Measurements from ENCODE around the gene UBE2Q2.
A peak's percentile ranks its signal among the peaks of the same experiment; 100 is the strongest.
"Not testable (repeated sequence)": the region's sequence is repeated elsewhere in the genome, so short reads cannot be mapped to it uniquely, and the experiment has no call there.

UBE2Q2 gene

DNA sequence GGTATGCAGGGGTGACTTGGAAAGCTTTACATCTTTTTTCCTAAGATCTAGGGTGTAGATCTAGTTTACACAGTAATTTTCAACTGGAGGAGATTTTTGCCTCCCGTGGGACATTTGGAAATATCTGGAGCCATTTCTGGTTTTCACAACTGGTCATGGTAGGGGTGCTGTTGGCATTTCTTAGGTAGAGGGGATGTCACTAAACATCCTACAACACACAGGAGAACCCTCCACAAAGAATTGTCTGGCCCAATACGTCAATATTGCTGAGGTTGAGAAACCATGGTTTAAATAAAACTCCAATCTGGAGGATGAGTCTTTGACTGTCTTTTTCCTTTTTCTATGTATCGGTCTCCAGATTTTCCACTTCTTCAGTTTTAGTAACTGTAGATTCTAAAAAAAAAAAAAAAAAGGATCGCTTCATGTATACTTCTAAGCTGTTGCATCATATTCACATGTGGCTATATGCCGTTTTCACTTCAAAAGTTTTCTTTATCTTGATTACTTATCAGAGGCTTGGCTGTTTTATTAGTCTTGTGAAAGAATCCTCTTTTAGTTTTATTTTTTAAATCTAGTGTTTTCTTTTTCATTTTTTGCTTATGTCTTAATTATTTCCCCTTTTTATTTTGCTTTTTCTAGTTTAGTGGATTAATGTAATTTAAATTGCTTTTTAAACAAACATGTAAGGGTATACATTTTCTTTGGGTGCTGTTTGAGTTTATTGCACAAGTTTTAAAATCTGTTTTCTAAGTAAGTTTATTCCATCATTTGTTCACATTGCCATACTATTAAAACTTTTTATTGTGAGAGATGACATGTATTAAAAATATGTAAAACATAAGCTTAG lies 21.2 kb downstream of the UBE2Q2 start:
- CTCF ChIA-PET = interaction anchor here (0.6 kb wide), 1 partner anchor 1008 kb away, joined by 3 read pairs; no protein-coding TSS in a partner anchor
- H3K4me1 Mint-ChIP-seq = peaks cover 34% of the 10 kb centered on the region

DNA sequence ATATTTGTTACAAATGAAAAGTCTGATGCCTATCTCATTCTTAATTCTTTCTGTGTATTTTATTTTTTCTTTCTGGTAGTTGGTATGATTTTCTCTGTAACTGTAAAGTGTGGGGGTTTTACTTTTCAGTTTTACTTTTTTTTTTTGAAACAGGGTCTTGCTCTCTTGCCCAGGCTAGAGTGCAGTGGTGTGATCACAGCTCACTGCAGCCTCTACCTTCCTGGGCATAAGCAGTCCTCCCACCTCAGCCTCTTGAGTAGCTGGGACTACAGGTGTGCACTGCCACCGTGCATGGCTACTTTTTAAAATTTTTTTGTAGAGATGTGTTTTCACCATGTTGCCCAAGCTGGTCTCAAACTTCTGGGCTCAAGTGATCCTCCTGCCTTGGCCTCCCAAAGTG lies 22.8 kb downstream of the UBE2Q2 start:
- H3K9me3 Mint-ChIP-seq, H3K27me3 Mint-ChIP-seq, H3K27ac Mint-ChIP-seq, DNase-seq, H3K4me3 Mint-ChIP-seq, CTCF ChIA-PET: not testable (repeated sequence)
- Mint-ChIP-seq H3K36me3 (peaks cover 48% of the 10 kb centered on the region), H3K4me1 (peaks cover 30% of the 10 kb centered on the region)

More for the DNA sequence above, 21.2 kb downstream of the UBE2Q2 start:
- Mint-ChIP-seq H3K36me3 (peaks cover 49% of the 10 kb centered on the region), H3K27me3 (no peaks in the 10 kb centered on the region), H3K27ac (no peak overlapping the region), H3K4me3 (no peak overlapping the region), H3K9me3 (no peaks in the 10 kb centered on the region)
- DNase-seq = no peak

DNA sequence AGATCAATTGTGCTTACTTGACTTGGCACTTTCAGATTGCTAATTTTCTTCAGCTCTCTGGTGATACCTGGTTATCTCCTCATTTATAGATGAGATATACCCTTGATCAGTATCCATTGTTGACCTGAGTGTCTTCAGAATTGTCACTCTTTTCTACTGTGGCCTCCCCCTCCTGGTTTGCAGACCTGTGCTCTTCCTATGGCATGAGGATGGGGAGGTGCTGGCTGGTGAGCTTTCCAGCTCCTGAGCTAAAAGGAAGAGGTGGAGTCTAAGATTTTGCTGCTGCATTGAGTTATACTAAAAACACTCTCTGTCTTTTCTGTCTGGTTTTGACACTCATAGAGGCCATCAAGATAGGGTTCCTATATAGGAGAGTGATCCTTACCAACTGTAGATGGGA lies 23.7 kb downstream of the UBE2Q2 start:
- no peak overlapping the region for H3K27ac Mint-ChIP-seq
- H3K9me3 Mint-ChIP-seq = no peaks in the 10 kb centered on the region
- DNase-seq = no peak
- CTCF ChIA-PET = no interaction called here
- peaks cover 30% of the 10 kb centered on the region for H3K4me1 Mint-ChIP-seq
- H3K36me3 Mint-ChIP-seq = peaks cover 44% of the 10 kb centered on the region
- H3K27me3 Mint-ChIP-seq = no peaks in the 10 kb centered on the region
- no peak overlapping the region for H3K4me3 Mint-ChIP-seq

DNA sequence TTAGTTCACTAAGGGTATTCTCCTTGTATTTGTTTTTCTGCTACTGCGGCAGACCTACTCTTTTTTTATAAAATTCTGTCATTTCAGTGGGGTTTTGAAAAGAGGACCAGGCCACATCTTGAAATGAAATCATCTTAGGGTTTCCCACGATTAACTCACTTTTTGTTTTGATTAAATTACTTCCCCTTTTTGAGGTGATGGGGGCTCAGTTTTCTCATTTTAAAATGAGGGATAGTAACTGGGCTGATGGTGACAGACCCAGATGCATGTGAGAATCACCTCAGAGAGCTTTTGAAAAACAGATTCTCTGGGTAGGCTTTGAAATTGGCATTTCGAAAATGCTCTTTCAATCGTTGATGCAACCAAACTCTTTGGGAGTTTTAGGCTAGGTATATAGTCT lies 24.2 kb downstream of the UBE2Q2 start:
- Mint-ChIP-seq H3K4me3 (no peak overlapping the region), H3K4me1 (peaks cover 30% of the 10 kb centered on the region), H3K27me3 (no peaks in the 10 kb centered on the region), H3K36me3 (peaks cover 44% of the 10 kb centered on the region), H3K27ac (no peak overlapping the region), H3K9me3 (no peaks in the 10 kb centered on the region)
- CTCF ChIA-PET = no interaction called here
- DNase-seq = no peak

DNA sequence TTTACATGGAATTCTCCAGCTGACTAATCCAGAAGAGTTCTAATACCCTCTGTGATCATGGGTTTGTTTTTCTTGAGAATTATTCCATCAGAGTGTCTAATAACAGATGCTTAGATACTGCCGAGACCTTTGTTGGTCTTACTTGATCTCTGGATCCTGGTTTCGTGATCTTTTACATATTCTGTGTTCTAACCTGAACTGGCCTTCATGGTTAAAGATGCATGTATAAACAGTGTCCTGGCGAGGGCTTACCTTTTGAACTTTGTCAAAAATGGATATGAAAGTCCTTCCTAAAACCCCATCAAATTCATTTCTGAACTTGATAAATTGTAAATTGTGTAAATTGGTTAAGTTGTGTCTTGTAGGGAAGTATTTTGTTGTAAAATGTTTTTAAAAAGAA lies 24.8 kb downstream of the UBE2Q2 start:
- DNase-seq = no peak
- CTCF ChIA-PET = no interaction called here
- Mint-ChIP-seq H3K27ac (no peak overlapping the region), H3K27me3 (no peaks in the 10 kb centered on the region), H3K4me3 (no peak overlapping the region), H3K36me3 (peaks cover 44% of the 10 kb centered on the region), H3K9me3 (no peaks in the 10 kb centered on the region), H3K4me1 (peaks cover 30% of the 10 kb centered on the region)

DNA sequence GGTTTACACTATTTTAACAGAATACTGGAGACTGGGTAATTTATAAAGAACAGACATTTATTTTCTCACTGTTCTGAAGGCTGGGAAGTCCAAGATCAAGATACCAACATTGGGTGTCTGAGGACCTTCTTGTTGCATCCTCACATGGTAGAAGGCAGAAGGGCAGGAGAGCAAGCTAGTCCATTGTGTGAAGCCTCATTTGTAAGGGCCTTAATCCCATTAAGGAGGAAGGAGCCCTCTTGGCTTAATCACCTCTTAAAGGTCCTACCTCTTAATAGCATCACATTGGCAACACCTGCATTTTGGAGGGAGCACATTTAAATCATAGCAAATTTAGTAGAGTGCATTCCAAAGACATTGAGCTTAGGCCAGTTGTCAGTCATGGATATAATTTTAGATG lies 26.2 kb downstream of the UBE2Q2 start:
- CTCF ChIA-PET = no interaction called here
- Mint-ChIP-seq H3K36me3 (peaks cover 47% of the 10 kb centered on the region), H3K9me3 (no peaks in the 10 kb centered on the region)

DNA sequence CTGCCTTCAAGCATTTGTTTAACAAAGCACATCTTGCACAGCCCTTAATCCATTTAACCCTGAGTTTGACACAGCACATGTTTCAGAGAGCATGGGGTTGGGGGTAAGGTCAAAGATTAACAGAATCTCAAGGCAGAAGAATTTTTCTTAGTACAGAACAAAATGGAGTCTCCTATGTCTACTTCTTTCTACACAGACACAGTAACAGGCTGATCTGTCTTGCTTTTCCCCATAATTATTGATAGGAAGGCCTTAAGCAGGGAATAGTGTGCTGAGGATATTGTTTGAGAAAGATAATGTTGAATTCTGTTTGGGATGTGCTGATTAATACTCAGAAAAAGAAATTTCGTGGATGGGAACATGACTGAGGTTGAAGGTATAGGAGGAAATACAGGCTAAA lies 28.3 kb downstream of the UBE2Q2 start:
- H3K27ac Mint-ChIP-seq, DNase-seq, H3K27me3 Mint-ChIP-seq, H3K4me3 Mint-ChIP-seq, H3K9me3 Mint-ChIP-seq, CTCF ChIA-PET: not testable (repeated sequence)
- peaks cover 53% of the 10 kb centered on the region for H3K36me3 Mint-ChIP-seq
- H3K4me1 Mint-ChIP-seq = peaks cover 23% of the 10 kb centered on the region

More for the DNA sequence above, 26.2 kb downstream of the UBE2Q2 start:
- Mint-ChIP-seq H3K4me3 (no peak overlapping the region), H3K27ac (no peak overlapping the region), H3K4me1 (peaks cover 31% of the 10 kb centered on the region), H3K27me3 (no peaks in the 10 kb centered on the region)
- no peak for DNase-seq

DNA sequence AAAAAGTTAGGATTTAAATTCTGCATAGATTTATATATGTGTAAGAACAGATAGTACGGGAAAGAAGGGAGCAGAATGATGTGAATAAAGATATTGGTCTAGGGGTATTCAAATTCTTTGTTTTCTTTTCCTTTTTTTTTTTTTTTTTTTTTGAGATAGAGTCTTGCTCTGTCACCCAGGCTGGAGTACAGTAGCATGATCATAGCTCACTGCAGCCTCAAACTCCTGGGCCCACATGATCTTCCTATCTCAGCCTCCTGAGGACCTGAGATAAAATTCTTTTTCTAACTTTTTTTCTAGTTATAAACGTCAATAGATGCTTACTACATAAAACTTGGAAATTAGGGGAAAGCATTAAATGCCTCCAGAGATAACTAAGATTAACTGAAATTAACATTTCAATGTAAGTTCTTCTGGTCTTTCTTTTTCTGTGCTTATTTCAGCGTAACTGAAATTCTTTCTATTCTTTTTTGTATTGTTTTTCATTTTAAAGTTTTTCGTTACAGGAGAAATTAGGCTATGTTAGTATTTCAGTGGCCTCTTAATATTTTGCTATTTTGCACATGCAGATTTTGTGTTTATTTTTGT lies 29.2 kb downstream of the UBE2Q2 start:
- no peak overlapping the region for H3K4me3 Mint-ChIP-seq
- peaks cover 52% of the 10 kb centered on the region for H3K36me3 Mint-ChIP-seq
- H3K4me1 Mint-ChIP-seq = peaks cover 14% of the 10 kb centered on the region
- CTCF ChIA-PET = no interaction called here
- no peak overlapping the region for H3K27ac Mint-ChIP-seq
- H3K9me3 Mint-ChIP-seq = no peaks in the 10 kb centered on the region
- no peaks in the 10 kb centered on the region for H3K27me3 Mint-ChIP-seq
- no peak for DNase-seq

DNA sequence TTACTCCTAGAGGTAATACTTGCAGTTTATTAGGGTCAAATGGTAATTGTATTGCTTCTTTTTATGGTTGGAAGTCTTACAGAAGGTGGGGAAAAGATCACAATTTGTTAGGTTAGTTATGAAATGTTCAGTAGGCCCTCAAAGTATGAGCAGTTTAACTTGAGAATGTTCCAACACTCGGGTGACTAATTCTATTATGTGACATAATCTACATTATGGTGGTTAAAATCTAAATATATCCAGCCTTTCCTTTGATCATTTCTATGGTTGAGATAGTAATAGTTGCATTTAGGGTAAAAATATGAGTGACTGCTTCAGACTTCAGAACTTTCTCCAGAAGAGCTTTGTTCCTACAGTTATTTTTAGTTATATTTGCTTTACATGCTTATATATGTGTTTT lies 40.8 kb downstream of the UBE2Q2 start:
- H3K36me3 Mint-ChIP-seq = peaks cover 49% of the 10 kb centered on the region
- CTCF ChIA-PET = no interaction called here

DNA sequence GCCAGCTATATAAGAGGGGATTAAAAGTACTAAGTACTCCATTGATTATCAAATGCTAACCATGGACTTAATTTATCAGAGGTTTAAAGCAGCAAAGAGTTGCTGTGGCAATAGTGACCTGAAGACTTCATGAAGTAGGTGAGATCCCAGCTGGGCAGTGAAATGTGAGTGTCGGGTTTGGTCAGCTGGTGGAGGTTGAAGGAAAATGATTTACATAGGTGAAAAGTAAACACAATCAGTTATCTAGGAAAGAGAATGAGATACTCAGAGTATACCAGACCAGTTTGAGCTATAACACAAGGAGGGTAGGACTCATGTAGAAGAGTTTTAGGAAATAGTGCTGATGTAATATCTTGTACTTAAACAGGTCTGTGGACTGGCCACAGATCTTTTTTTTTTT lies 43.9 kb downstream of the UBE2Q2 start:
- DNase-seq = no peak
- peaks cover 18% of the 10 kb centered on the region for H3K4me1 Mint-ChIP-seq
- no peak overlapping the region for H3K4me3 Mint-ChIP-seq
- CTCF ChIA-PET = no interaction called here
- no peaks in the 10 kb centered on the region for H3K9me3 Mint-ChIP-seq
- no peak overlapping the region for H3K27ac Mint-ChIP-seq
- H3K36me3 Mint-ChIP-seq = peaks cover 44% of the 10 kb centered on the region
- no peaks in the 10 kb centered on the region for H3K27me3 Mint-ChIP-seq

More for the DNA sequence above, 40.8 kb downstream of the UBE2Q2 start:
- H3K27me3 Mint-ChIP-seq = no peaks in the 10 kb centered on the region
- no peak for DNase-seq
- no peaks in the 10 kb centered on the region for H3K9me3 Mint-ChIP-seq
- no peak overlapping the region for H3K27ac Mint-ChIP-seq
- no peak overlapping the region for H3K4me3 Mint-ChIP-seq
- H3K4me1 Mint-ChIP-seq = peaks cover 2% of the 10 kb centered on the region

DNA sequence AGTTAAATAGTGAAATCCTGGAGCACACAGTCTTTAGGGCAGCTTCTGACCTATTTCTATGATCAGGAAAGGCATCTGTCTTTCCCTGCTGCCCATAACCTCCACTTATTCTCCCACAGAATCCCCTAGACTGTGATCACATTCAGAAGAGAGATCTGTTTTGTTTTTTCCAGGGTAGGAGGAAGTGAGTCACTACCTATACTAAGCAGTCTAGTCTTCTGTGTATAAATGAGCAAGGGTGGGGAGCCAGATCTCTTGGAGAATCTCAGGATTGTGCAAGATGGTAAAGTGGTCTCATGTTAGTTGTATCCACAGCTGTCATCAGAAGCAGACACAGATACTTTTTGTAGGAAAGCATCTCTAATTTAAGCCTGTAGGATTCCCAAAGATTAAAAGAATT lies 48.6 kb downstream of the UBE2Q2 start:
- no peaks in the 10 kb centered on the region for H3K27me3 Mint-ChIP-seq
- no peak overlapping the region for H3K4me3 Mint-ChIP-seq
- H3K36me3 Mint-ChIP-seq = peaks cover 44% of the 10 kb centered on the region
- H3K27ac Mint-ChIP-seq = peak overlapping the region; percentile 16
- no peak for DNase-seq
- H3K9me3 Mint-ChIP-seq = no peaks in the 10 kb centered on the region
- CTCF ChIA-PET = interaction anchor here (1.3 to 1.4 kb wide), 2 partner anchors 47 to 82 kb away, joined by 3 read pairs; no protein-coding TSS in a partner anchor
- H3K4me1 Mint-ChIP-seq = peaks cover 18% of the 10 kb centered on the region

DNA sequence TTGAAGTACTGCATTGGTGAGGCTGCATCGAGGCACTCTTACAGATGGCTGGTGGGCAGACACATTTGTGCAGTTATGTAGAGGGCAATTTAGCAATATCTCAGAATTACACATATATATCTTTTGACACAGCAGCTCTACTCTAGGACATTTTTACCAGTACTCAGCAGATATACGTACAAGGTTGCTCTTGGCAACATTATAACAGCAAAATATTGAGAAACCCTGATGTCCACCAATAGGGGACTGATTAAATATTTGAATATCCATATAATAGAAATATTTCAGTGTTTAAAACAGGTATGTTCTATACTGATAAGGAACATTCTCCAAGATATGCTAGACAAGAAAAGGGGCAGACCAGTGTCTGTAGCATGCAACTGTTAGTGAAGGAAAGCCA lies 52.5 kb downstream of the UBE2Q2 start:
- Mint-ChIP-seq H3K27me3 (no peaks in the 10 kb centered on the region), H3K4me1 (peaks cover 15% of the 10 kb centered on the region), H3K4me3 (no peak overlapping the region), H3K36me3 (peaks cover 31% of the 10 kb centered on the region), H3K9me3 (no peaks in the 10 kb centered on the region), H3K27ac (no peak overlapping the region)
- no peak for DNase-seq
- CTCF ChIA-PET = interaction anchor here (1.3 kb wide), 1 partner anchor 11 kb away, joined by 3 read pairs; no protein-coding TSS in a partner anchor

DNA sequence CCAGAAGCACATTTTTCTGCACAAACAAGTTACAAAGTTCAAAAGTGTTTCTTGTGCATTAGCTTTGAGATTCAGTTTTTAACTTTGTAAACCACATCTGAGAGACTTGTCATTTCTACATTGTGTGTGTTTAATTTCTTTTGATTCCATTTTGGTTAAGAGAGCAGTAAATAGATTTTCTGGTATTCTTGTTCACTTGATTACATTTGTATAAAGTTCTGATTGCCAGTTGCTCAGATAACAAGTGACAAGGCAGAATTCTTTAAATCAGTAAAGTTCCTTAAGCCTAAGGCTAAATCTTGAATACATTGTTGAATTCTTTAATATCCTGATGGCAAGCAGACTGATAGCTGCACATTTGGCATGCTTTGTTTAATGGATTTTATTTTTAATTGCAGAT lies 57.3 kb downstream of the UBE2Q2 start:
- CTCF ChIA-PET = interaction anchor here (0.7 kb wide), 1 partner anchor 21 kb away, joined by 3 read pairs; no protein-coding TSS in a partner anchor
- H3K27ac Mint-ChIP-seq = peak overlapping the region; percentile 5
- peaks cover 45% of the 10 kb centered on the region for H3K4me1 Mint-ChIP-seq
- H3K9me3 Mint-ChIP-seq = no peaks in the 10 kb centered on the region
- DNase-seq = no peak
- H3K4me3 Mint-ChIP-seq = no peak overlapping the region
- H3K36me3 Mint-ChIP-seq = peaks cover 27% of the 10 kb centered on the region
- H3K27me3 Mint-ChIP-seq = no peaks in the 10 kb centered on the region

DNA sequence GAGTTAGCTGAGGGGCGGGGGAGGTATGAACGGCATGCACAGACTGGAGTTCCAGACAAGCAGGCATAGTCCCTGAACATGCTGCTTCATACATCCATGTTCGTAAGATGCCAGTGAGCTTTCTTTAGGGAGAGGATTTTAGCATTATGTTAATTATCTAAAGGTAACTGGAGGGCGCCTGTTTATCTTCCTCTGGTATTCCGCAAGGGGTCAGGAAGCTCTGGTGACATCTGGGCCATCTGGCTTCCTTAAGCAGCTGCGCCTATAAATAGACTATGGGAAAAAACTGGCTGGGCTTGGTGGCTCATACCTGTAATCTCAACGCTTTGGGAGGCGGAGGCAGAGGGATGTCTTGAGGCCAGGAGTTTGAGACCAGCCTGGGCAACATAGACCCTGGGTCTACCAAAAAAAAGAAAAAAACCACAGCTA lies 58.9 kb downstream of the UBE2Q2 start:
- DNase-seq = no peak
- no peaks in the 10 kb centered on the region for H3K27me3 Mint-ChIP-seq
- H3K27ac Mint-ChIP-seq = peak overlapping the region; percentile 28
- H3K4me3 Mint-ChIP-seq = peak overlapping the region; percentile 66
- CTCF ChIA-PET = no interaction called here
- peaks cover 55% of the 10 kb centered on the region for H3K4me1 Mint-ChIP-seq
- H3K36me3 Mint-ChIP-seq = peaks cover 34% of the 10 kb centered on the region
- H3K9me3 Mint-ChIP-seq = no peaks in the 10 kb centered on the region

All from activated naive CD4-positive, alpha-beta T cell treated with anti-CD3 and anti-CD28 coated beads, Interleukin-2, amount 10 ng/mL, durations not matched to agents 7 days and 5 days (primary cell).